Kidney (tissue), 14 donors: ENCODE measurements around the gene ANXA4. TPM values are rescaled to one million over a fixed set of nuclear protein-coding genes. Genes with fewer than 3 reads are reported as not detected.

Experiments used
- DNase-seq, 5 donors: peaks; one replicate each; pipeline ENCODE4 v3.0.0-alpha.2; 2013 to 2020
- FAIRE-seq: peaks from 2 replicates; lab custom pipeline; 2012; peaks lifted over from hg19 to GRCh38; lab: Jason Lieb, UNC
- H3K27ac ChIP-seq, 2 donors: one replicate each; pipeline ENCODE4 v1.7.0; 2013; ENCODE audit warnings: low read depth in 2 of 2, low read length in 2 of 2, inconsistent platforms in 1 of 2
- H3K27me3 ChIP-seq: one replicate; pipeline ENCODE4 v1.7.1; 2013; ENCODE audit warnings: low read length, inconsistent platforms; ENCODE audit not compliant: control insufficient read depth, insufficient read depth
- H3K36me3 ChIP-seq, 3 donors: one replicate each; pipeline versions ENCODE4 v1.7.0 to v1.7.1; 2013; ENCODE audit warnings: low read length in 3 of 3, control low read depth in 1 of 3, inconsistent platforms in 1 of 3; ENCODE audit not compliant: insufficient read depth in 3 of 3, control insufficient read depth in 2 of 3
- H3K4me1 ChIP-seq, 3 donors: one replicate each; pipeline versions ENCODE4 v1.7.0 to v1.7.1; 2013; ENCODE audit warnings: low read length in 3 of 3, inconsistent platforms in 1 of 3, low read depth in 1 of 3; ENCODE audit not compliant: control insufficient read depth in 2 of 3, insufficient read depth in 2 of 3
- H3K4me3 ChIP-seq, 3 donors: one replicate each; pipeline versions ENCODE4 v1.7.0 to v1.8.1; 2013; ENCODE audit warnings: low read length in 3 of 3, control low read depth in 1 of 3, inconsistent platforms in 1 of 3
- H3K9ac ChIP-seq, 3 donors: one replicate each; pipeline versions ENCODE4 v1.7.0 to v1.7.1; 2013; ENCODE audit warnings: low read length in 3 of 3, control low read depth in 1 of 3, inconsistent platforms in 1 of 3
- H3K9me3 ChIP-seq, 3 donors: one replicate each; pipeline versions ENCODE4 v1.7.0 to v1.7.1; 2013; ENCODE audit warnings: low read length in 3 of 3, control low read depth in 1 of 3, inconsistent platforms in 1 of 3; ENCODE audit not compliant: control insufficient read depth in 2 of 3, insufficient read depth in 1 of 3
- intact Hi-C: fragments of 100-400 bp; cut with DNase I; formaldehyde crosslinking; loops from one replicate; pipeline ENCODE4 v1.11.1; 2022
- polyA plus RNA-seq: library from polyadenylated mRNA; stranded (reverse); fragments of 350-450 nt; fragmentation: Illumina TruSeq; extraction: RNeasy Lipid Tissue Mini Kit (QIAGEN cat#74804); gene quantifications from one replicate; pipeline ENCODE4 v1.2.3, GENCODE V29; 2014; ENCODE audit warnings: low read depth, low replicate concordance; ENCODE audit not compliant: insufficient read depth
- total RNA-seq: library from RNA; stranded (reverse); fragmentation: NEBNext Ultra II Directional; extraction: Animal tissue kit (Norgen Biotek cat#: 25700); gene quantifications from one replicate; pipeline ENCODE4 v1.2.1, GENCODE V29; 2021
- TF ChIP-seq, protein P1 (sequence below): IDR thresholded peaks from 3 replicates; pipeline ENCODE4 v1.5.1; 2012; ENCODE audit warnings: mild to moderate bottlenecking, moderate library complexity, borderline replicate concordance; ENCODE audit not compliant: insufficient read depth; ENCODE audit errors: extremely low read depth
- donor health status: control.
- donor health status: control.
- donor health status: control.
- donor health status: control.
- donor health status: control.
- donor health status: DM: yes; HTN: yes; CAD: no.
- donor health status: Normal renal cell carcinoma (clear cell type).

The ANXA4 gene
- total and polyA plus RNA-seq, 2 donors from 2014 or later: 168 to 287 TPM

DNA sequence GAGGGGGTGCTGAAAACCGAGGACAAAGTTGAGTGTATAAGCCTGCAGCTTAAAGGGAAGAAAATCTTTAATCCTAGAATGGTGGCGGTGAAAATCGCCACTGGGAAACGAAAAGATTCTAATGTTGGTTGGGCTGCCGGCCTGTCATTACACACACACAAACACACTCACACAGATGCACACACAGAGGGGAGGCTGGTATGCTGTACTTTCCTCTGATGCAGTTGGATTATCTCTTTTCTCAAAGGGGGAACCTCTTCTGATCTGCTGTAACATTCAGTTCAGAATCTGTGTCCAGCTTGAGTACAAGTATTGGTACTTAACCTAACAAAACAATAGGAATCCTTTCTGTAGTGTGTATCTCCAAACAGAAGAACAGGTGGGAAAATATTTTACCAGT is 39.0 kb downstream of the ANXA4 start:
- H3K4me3 ChIP-seq: no peak overlapping the region
- peaks cover 0 to 5% (median 2%) of the 10 kb centered on the region in 3 donors for H3K36me3 ChIP-seq
- peaks cover 7 to 12% (median 9%) of the 10 kb centered on the region in 3 donors for H3K4me1 ChIP-seq
- TF ChIP-seq, protein P1, sequence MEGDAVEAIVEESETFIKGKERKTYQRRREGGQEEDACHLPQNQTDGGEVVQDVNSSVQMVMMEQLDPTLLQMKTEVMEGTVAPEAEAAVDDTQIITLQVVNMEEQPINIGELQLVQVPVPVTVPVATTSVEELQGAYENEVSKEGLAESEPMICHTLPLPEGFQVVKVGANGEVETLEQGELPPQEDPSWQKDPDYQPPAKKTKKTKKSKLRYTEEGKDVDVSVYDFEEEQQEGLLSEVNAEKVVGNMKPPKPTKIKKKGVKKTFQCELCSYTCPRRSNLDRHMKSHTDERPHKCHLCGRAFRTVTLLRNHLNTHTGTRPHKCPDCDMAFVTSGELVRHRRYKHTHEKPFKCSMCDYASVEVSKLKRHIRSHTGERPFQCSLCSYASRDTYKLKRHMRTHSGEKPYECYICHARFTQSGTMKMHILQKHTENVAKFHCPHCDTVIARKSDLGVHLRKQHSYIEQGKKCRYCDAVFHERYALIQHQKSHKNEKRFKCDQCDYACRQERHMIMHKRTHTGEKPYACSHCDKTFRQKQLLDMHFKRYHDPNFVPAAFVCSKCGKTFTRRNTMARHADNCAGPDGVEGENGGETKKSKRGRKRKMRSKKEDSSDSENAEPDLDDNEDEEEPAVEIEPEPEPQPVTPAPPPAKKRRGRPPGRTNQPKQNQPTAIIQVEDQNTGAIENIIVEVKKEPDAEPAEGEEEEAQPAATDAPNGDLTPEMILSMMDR: no peak
- DNase-seq (peak in 1 of 5 donors; percentile 10), FAIRE-seq (no peak)
- no peaks in the 10 kb centered on the region for H3K9me3 ChIP-seq
- H3K27me3 ChIP-seq: no peaks in the 10 kb centered on the region
- H3K27ac ChIP-seq: peak overlapping the region; percentile 8 to 63
- intact Hi-C loops: no loop called here
- no peak overlapping the region for H3K9ac ChIP-seq

DNA sequence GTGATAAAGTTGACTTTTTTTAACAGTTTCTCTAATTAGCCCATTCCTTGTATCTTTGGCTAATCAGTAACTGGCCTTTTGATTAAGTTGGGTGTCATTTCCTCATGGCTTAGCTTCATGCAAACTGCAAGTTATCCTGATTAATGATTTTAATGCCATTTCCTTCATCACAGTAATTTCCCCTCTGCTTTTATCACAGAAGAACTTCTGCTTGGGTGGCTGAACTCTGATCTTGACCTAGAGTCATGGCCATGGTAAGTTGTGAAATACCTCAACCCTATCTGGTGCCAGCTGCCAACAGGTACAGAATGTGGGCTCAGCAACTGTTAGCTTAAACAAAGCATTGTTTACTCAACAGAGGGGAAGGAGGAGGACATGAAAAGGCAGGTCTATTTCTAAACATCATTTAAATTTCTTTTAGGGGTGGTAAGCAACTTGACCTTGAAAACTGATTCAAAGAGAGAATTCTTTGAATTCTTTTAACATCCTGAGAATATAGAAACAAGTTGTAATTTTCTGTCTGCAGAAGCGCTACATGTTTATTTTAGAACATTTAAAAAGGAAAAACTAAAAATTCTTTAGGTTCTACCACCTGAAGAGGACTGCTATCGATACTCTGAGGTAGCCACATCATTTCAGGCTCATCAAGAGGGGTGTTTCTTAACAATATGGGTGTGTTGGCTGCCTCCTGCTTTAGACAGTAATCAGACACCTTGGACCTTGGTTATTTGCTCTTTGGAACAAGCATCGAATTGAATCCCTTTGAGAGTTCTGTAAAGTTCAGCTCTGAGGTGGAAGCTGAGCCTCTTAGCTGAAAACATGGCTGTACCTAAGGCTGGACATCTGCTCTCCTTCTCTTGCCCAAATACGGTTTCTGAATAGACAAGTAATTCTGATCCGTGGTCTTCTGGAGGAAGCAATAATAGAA is 39.7 kb downstream of the ANXA4 start:
- Histone ChIP-seq H3K9me3 (no peaks in the 10 kb centered on the region), H3K9ac (peak overlapping the region in 1 of 3 donors; percentile 0), H3K27ac (peak overlapping the region; percentile 7 to 56), H3K27me3 (no peaks in the 10 kb centered on the region), H3K4me1 (peaks cover 7 to 12% (median 9%) of the 10 kb centered on the region in 3 donors), H3K4me3 (no peak overlapping the region), H3K36me3 (peaks cover 0 to 5% (median 2%) of the 10 kb centered on the region in 3 donors)
- intact Hi-C loops: no loop called here
- TF ChIP-seq, protein P1: no peak
- DNase-seq (peak in 2 of 5 donors; percentile 27 to 56), FAIRE-seq (peak; percentile 74)

- DNase-seq: no peak
- Histone ChIP-seq H3K9me3 (no peaks in the 10 kb centered on the region), H3K27ac (no peak overlapping the region), H3K9ac (no peak overlapping the region), H3K4me1 (peaks cover 9 to 16% (median 10%) of the 10 kb centered on the region in 3 donors), H3K36me3 (peaks cover 0 to 10% (median 4%) of the 10 kb centered on the region in 3 donors), H3K27me3 (no peaks in the 10 kb centered on the region), H3K4me3 (no peak overlapping the region)
- intact Hi-C loops: no loop called here
- TF ChIP-seq, protein P1: no peak
- FAIRE-seq: no peak
These were observed 42.3 kb downstream of the ANXA4 start for GRCh38 chr2:69784228-69784627.
